NT2/D1 (cell line): ENCODE data around the gene EEF1A2.

ENCODE experiments used
- DNase-seq: peaks from one replicate; pipeline ENCODE4 v3.0.0-alpha.2; 2011; ENCODE audit warnings: low read depth, low spot score
- H3K27me3 ChIP-seq: 2 replicates; pipeline ENCODE4 v1.6.0; 2011; ENCODE audit warnings: mild to moderate bottlenecking; ENCODE audit not compliant: insufficient read length, insufficient read depth
- H3K36me3 ChIP-seq: 2 replicates; pipeline ENCODE4 v1.6.1; 2011; ENCODE audit warnings: mild to moderate bottlenecking, low read length, mixed read lengths; ENCODE audit not compliant: insufficient read depth, insufficient read length
- H3K4me1 ChIP-seq: 2 replicates; pipeline ENCODE4 v1.5.1; 2011; ENCODE audit not compliant: insufficient read depth, insufficient read length
- H3K4me3 ChIP-seq: 2 replicates; pipeline ENCODE4 v1.5.1; 2011; ENCODE audit warnings: low read depth; ENCODE audit not compliant: insufficient read length
- H3K9ac ChIP-seq: 2 replicates; pipeline ENCODE4 v1.6.0; 2011; ENCODE audit warnings: low read depth; ENCODE audit not compliant: insufficient read length
- H3K9me3 ChIP-seq: 2 replicates; pipeline ENCODE4 v1.5.1; 2011; ENCODE audit warnings: mild to moderate bottlenecking, low read length; ENCODE audit not compliant: insufficient read depth
- SUZ12 ChIP-seq: IDR thresholded peaks from 2 replicates; pipeline ENCODE4 v1.6.1; 2011; ENCODE audit not compliant: insufficient read length, insufficient read depth; ENCODE audit errors: extremely low read depth
- YY1 ChIP-seq: IDR thresholded peaks from 2 replicates; pipeline ENCODE4 v1.6.1; 2011; ENCODE audit not compliant: insufficient read length, insufficient read depth
- ZNF274 ChIP-seq: IDR thresholded peaks from 2 replicates; pipeline ENCODE4 v1.6.1; 2011; ENCODE audit warnings: mild to moderate bottlenecking, low read depth, low read length

EEF1A2 gene

DNA sequence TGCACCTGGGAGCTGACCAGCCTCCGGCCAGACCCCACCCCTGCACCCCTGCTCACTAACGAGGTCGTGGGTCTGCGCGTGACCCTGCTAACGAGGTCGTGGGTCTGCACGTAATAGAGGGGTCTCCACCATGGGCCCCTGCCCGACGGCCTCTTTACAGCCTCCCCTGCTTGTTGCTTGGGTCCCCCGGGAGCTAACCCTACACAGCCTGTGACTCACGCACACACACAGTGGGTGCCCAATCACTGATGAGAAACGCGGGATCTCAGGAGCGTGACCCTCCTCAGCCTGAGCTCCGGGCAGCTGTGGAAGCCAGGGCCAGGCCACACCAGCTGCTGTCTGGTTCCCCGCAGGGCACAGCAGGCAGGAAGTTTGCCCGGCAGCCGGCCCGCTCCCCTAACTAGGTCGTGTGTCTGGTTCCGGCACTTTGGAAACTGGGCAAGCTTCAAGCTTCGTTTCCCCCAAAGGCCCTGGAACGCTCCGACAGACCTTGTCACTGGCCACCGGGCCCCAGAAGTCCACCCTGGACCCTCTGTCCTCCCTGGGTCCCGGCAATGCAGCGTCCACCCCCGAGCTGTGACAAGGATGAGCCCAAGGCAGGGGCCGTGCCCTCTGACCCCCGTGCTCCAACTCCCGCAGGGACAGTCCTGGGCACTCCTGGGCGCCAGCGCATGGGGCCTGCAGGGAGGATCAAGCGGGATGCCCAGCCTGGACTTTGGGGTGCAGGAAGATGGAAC lies 37.5 kb upstream of the EEF1A2 start:
- Histone ChIP-seq H3K27me3 (no peaks in the 10 kb centered on the region), H3K9ac (peak overlapping the region; percentile 36)
- DNase-seq = no peak

GRCh38 chr20:63534831-63535651 lies 36.2 kb upstream of the EEF1A2 start:
- DNase-seq = no peak
- no peaks in the 10 kb centered on the region for H3K36me3 ChIP-seq
- no peaks in the 10 kb centered on the region for H3K9me3 ChIP-seq
- peak overlapping the region; percentile 44 for H3K9ac ChIP-seq
- H3K4me3 ChIP-seq = no peak overlapping the region
- peaks cover 54% of the 10 kb centered on the region for H3K4me1 ChIP-seq
- no peak for TF ChIP-seq YY1
- TF ChIP-seq ZNF274 = no peak
- no peak for TF ChIP-seq SUZ12
- H3K27me3 ChIP-seq = no peaks in the 10 kb centered on the region

More for the DNA sequence above, 37.5 kb upstream of the EEF1A2 start:
- no peaks in the 10 kb centered on the region for H3K36me3 ChIP-seq
- TF ChIP-seq ZNF274 (no peak), YY1 (no peak), SUZ12 (no peak)
- H3K9me3 ChIP-seq = no peaks in the 10 kb centered on the region
- no peak overlapping the region for H3K4me3 ChIP-seq
- H3K4me1 ChIP-seq = peaks cover 49% of the 10 kb centered on the region

- Histone ChIP-seq H3K36me3 (no peaks in the 10 kb centered on the region), H3K4me1 (peaks cover 56% of the 10 kb centered on the region), H3K9me3 (no peaks in the 10 kb centered on the region), H3K4me3 (no peak overlapping the region), H3K9ac (no peak overlapping the region), H3K27me3 (no peaks in the 10 kb centered on the region)
- TF ChIP-seq ZNF274 (no peak), YY1 (no peak), SUZ12 (no peak)
- DNase-seq = no peak
Observed at GRCh38 chr20:63534427-63534830, 35.5 kb upstream of the EEF1A2 start.

GRCh38 chr20:63533871-63534393 lies 35.0 kb upstream of the EEF1A2 start:
- DNase-seq = no peak
- Histone ChIP-seq H3K9ac (no peak overlapping the region), H3K9me3 (no peaks in the 10 kb centered on the region), H3K27me3 (no peaks in the 10 kb centered on the region), H3K36me3 (no peaks in the 10 kb centered on the region), H3K4me3 (no peak overlapping the region), H3K4me1 (peaks cover 55% of the 10 kb centered on the region)
- TF ChIP-seq ZNF274 (no peak), YY1 (no peak), SUZ12 (no peak)

DNA sequence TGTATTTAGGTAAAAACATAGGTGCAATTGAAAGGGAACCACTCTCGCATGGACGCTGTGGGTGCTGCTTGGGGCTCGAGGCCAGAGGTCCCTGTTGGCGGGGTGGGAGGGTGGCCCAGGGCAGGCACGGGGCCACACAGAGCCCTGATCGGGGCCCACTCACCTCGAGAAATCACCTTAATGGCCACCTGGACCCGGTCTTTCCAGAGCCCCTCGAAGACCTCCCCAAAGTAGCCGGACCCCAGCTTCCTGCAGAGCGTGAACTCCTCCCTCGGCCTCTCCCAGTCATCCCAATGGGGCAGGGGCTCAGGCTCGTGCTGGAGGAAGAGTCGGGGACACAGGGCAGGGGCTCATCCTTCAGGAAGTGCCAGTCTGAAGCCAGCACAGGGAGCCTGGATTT lies 34.5 kb upstream of the EEF1A2 start:
- Histone ChIP-seq H3K27me3 (no peaks in the 10 kb centered on the region), H3K9ac (no peak overlapping the region), H3K4me1 (peaks cover 51% of the 10 kb centered on the region)

GRCh38 chr20:63532449-63532971 lies 33.6 kb upstream of the EEF1A2 start:
- Histone ChIP-seq H3K9ac (peak overlapping the region; percentile 6), H3K4me3 (no peak overlapping the region)
- DNase-seq = no peak

More for the DNA sequence above, 34.5 kb upstream of the EEF1A2 start:
- Histone ChIP-seq H3K4me3 (no peak overlapping the region), H3K36me3 (no peaks in the 10 kb centered on the region), H3K9me3 (no peaks in the 10 kb centered on the region)
- no peak for TF ChIP-seq SUZ12
- TF ChIP-seq ZNF274 = no peak
- no peak for TF ChIP-seq YY1
- no peak for DNase-seq

More at GRCh38 chr20:63532449-63532971, 33.6 kb upstream of the EEF1A2 start:
- TF ChIP-seq YY1 (no peak), SUZ12 (no peak), ZNF274 (no peak)
- Histone ChIP-seq H3K36me3 (no peaks in the 10 kb centered on the region), H3K4me1 (peaks cover 48% of the 10 kb centered on the region), H3K27me3 (no peaks in the 10 kb centered on the region), H3K9me3 (no peaks in the 10 kb centered on the region)
